Stimulated activated CD8-positive, alpha-beta memory T cell treated with anti-CD3 and anti-CD28 coated beads, Interleukin-4, amount 100 ng/mL, for 4 hours (primary cell): Measurements from ENCODE around the gene BRD9.
"Not testable (repeated sequence)": the region's sequence is repeated elsewhere in the genome, so short reads cannot be mapped to it uniquely, and the experiment has no call there.

Experiments used
- DNase-seq, 2 donors: peaks; one replicate each; pipeline ENCODE4 v3.0.0-alpha.2; 2020; ENCODE audit warnings: low read depth in 2 of 2, low spot score in 1 of 2

Gene BRD9

DNA sequence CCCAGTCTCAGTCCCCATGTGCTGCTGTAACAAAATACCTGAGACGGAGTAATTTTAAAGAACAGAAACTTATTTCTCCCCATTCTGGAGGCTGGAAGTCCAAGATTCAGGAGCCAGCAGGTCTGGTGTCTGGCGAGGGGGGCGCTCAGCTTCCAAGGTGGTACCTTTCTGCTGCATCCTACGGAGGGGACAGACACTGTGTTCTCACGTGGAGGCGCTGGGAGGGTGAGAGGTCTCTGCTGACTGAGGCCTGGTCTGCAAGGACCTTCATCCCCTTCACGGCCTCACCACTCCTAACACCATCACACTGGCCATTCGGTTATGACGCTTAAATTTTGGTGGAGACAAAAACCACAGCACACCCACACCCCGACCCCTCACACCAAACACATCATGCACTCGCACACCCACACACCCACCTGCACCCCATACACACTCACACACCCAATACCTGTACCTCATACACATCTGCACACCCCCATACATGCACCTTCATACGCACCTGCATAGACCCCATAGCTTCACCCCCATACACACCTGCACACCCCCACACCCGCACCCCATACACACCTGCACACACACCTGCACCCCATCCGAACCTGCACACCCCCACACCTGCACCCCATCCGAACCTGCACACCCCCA, 32.0 kb downstream of the BRD9 start:
- DNase-seq: no peak

DNA sequence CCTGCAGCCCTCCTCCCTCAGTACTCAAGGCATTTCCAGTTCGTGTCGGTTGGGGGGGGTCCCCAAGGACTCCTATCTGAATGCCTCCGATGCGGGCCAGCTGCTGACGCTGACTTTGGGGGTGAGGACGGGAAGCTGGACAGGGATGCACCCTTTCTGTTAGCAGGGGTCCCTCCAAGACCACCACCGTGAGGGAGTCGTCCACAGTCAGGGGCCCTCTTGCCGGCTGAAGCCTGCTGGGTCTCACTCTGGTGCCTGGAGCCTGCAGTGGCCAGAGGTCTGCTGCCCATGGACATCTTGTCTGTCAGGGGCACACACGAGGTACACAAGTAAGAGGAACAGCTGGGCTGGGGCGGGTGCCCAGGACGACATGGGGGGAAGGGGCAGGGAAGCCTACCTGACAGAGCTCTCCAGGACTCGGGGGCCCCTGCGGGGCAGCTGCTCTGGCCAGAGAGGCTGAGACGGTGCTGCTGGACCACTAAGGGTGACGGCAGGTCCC, 32.8 kb downstream of the BRD9 start:
- no peak for DNase-seq

DNA sequence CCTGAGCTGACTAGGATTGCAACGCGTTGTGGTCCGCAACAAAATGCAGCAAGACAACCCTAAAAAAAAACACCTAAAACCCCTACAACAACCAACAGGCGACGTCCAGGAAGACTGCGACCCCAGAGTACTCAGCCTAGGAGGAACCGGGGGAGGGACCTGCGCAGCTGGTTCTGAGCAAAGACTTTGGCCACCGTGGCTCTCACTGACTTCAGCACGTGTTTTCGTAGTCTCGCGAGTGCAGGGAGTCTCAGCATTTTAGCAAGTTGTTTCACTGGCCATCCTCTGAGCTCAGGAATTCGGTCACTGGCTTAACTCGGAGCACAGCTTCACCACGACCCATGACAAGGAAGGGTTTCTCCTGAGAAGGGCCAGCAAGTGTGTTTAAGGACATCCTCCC, 33.2 kb downstream of the BRD9 start:
- no peak for DNase-seq

DNA sequence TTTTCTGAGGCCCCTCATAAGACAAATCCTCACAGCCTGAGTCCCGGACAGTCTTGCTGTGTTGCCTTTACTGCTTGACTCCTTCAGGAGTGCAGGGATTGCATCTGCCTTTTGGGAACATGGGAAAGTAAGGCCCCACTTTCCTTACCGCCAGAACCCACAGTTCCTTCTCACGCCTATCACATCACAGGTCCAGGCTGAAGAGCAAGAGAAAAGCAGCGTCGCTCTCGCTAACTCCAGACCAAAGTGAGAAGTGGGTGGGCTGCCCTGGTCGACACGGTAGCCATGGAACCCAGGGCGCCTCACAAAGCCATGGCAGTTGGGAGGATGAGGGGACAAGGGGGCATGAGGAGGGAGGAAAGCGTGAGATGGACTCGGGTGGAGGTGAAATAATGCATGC, 33.9 kb downstream of the BRD9 start:
- DNase-seq: no peak

DNA sequence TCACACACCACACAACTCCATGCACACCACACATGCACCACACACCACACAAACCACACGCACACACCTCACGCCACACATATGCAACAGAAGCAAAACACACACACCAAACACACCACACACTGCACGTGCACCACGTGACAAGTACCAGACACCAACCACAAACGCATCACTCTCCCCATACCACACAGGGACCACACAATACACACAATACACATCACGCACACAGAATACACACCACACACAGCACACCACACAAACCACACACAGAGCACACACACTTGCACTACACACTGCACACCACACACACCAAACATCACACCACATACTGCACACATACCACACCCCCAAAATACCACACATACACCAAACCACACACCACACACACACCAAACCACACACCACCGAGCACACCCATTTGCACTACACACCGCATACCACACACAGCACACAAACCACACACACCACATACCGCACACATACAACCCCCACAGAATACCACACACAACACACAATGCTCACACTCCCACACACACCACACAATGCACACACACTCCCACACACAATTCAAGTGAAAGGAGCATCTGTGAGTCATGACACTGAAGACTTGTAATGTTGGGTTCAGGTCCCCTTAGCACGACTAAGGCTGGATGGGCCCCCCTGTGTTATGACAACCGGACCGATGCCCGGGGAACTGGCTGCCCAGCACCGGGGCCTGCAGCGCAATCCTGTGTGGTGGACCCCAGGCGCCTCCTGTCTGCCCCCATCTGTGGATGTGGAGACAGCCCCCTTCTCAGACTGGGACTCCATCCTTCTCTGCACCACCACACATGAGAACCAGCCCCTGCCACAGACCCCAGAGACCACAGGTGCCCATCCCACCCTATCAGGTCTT, 35.8 kb downstream of the BRD9 start:
- no peak for DNase-seq

DNA sequence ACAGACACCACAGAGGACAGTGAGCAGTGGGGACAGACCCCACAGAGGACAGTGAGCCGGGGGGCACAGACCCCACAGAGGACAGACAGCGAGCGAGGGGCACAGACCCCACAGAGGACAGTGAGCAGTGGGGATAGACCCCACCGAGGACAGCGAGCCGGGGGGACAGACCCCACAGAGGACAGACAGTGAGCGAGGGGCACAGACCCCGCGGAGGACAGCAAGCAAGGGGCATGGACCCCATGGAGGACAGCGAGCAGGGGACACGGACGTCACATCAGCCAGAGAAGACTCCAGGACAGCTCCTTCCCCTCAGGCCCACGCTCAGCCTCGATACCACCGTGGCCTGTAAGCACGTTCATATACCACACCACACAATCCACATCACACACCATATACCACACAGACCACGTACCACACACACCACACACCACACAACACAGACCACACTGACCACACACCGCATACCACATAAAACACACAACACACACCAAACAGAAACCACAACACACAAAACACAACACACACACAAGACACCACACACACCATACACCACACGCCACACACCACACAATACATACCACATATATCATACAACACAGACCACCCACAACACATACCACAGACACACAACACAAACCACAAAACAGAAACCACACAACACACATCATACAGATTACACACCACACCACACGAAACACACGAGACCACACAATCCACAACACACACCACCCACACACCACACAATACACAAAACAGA, 36.6 kb downstream of the BRD9 start:
- DNase-seq: no peak

DNA sequence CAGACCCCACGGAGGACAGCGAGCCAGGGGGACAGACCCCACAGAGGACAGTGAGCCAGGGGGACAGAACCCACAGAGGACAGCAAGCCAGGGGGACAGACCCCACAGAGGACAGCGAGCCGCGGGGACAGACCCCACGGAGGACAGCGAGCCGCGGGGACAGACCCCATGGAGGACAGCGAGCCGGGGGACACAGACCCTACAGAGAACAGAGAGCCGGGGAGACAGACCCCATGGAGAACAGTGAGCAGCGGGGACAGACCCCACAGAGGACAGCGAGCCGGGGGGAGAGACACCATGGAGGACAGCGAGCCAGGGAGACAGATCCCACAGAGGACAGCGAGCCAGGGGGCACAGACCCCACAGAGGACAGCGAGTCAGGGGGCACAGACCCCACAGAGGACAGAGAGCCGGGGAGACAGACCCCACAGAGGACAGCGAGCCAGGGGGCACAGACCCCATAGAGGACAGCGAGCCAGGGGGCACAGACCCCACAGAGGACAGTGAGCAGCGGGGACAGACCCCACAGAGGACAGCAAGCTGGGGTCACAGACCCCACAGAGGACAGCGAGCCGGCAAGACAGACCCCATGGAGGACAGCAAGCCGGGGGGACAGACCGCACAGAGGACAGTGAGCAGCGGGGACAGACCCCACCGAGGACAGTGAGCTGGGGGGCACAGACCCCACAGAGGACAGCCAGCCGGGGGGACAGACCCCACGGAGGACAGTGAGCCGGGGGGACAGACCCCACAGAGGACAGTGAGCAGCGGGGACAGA, 37.4 kb downstream of the BRD9 start:
- no peak for DNase-seq

DNA sequence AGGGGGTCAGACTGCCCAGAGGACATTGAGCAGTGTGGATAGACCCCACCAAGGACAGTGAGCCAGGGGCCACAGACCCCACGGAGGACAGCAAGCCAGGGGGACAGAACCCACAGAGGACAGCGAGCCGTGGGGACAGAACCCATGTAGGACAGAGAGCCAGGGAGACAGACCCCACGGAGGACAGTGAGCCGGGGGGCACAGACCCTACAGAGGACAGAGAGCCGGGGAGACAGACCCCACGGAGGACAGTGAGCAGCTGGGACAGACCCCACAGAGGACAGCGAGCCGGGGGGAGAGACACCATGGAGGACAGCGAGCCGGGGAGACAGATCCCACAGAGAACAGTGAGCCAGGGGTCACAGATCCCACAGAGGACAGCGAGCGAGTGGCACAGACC, 38.4 kb downstream of the BRD9 start:
- no peak for DNase-seq

DNA sequence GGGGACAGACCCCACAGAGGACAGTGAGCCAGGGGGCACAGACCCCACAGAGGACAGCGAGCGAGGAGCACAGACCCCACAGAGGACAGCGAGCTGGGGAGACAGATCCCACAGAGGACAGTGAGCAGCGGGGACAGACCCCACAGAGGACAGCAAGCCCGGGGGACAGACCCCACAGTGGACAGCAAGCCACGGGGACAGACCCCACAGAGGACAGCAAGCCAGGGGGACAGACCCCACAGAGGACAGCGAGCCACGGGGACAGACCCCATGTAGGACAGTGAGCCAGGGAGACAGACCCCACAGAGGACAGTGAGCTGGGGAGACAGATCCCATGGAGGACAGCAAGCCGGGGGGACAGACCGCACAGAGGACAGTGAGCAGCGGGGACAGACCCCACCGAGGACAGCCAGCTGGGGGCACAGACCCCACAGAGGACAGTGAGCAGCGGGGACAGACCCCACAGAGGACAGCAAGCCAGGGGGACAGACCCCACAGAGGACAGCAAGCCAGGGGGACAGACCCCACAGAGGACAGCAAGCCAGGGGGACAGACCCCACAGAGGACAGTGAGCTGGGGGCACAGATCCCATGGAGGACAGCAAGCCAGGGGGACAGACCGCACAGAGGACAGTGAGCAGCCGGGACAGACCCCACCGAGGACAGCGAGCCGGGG, 39.0 kb downstream of the BRD9 start:
- not testable (repeated sequence) for DNase-seq

DNA sequence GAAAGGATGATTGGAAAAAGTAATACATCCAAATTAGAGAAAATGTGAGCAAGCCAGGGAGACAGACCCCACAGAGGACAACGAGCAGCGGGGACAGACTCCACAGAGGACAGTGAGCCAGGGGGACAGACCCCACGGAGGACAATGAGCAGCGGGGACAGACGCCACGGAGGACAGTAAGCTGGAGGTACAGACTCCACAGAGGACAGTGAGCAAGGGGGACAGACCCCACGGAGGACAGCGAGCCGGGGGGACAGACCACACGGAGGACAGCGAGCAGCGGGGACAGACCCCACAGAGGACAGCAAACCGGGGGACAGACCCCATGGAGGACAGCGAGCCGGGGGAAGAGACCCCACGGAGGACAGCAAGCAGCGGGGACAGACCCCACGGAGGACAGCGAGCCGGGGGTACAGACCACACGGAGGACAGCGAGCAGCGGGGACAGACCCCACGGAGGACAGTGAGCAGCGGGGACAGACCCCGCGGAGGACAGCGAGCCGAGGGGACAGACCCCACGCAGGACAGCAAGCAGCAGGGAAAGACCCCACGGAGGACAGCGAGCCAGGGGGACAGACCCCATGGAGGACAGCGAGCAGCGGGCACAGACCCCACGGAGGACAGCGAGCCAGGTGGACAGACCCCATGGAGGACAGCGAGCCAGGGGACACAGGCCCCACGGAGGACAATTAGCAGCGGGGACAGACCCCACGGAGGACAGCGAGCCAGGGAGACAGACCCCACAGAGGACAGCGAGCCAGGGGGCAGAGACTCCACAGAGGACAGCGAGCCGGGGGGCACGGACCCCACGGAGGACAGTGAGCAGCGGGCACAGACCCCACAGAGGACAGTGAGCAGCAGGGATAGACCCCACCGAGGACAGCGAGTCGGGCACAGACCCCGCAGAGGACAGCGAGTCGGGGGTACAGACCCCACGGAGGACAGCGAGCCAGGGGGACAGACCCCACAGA, 39.9 kb downstream of the BRD9 start:
- DNase-seq: no peak

DNA sequence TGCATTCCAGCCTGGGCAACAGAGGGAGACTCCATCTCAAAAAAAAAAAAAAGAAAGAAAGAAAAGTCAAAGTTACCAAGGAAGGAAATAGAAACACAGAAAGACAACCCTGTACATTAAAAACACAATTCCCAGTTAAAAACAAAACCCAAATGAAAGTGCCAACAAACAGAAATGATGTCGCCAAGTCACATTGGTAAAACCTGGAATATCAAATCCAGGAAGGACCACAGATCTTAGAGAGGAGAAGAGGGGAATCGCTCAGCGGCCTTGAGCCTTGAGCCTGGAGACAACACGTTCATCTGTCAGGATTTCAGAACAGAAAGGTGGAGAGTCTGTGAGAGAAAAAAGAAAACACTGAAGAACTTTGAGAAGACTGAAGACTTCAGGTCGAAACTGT, 40.6 kb downstream of the BRD9 start:
- DNase-seq: no peak

DNA sequence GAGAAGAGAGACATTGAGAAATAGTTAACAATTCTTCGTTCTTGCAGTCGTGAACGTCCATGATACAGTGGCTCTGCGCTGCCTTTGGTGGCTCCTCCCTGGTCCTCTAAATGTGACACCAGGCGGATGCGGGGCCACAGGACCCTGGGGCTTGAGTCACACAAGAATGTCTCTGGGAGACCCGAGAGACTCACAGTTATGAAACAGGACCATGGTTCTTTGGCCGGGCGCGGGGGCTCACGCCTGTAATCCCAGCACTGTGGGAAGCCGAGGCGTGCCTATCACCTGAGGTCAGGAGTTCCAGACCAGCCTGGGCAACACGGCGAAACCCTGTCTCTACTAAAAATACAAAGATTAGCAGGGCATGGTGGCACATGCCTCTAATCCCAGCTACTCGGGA, 41.0 kb downstream of the BRD9 start:
- DNase-seq: no peak

DNA sequence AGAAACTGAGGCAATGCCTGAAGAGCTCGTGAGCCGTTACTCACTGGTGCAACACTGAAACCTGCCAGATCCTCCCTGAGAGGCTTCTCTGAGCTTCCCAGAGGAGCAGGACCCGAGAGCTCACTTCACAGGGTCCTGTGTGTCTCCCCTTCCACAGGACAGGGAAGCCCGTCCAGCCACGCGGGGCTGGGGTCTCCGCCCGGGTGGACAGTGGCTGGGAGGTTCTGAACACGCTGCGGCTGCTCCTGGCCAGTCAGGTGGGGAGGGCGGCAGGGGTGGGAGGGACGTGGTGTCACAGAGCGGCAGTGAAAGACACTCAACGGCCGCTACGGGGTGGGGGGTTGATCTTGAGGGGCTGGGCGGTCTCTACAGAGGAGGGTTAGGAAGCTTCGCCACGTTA, 41.5 kb downstream of the BRD9 start:
- no peak for DNase-seq

DNA sequence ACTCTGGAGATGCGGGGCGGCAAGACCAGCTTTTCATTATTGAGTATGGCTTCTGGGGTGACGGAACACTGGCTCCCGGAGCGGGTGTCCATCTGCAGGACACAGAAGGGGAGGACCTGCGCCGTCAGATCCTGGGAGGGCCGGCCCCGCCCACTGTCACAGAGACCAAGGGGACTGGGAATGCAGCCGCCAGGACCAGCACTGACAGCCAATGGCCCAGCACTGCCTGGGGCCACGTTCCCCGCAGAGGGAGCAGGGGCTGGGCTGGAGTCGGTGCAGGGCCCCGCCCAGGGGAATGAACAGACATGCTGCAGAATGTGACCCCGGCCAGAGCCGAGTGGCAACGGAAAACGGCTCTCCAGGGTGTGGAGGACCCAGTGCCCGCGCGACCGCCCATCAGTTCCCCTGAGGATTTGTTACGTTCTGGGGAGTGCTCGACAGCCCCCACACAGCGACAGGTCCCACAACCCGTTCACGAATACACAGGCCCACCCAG, 42.0 kb downstream of the BRD9 start, which contains the start of gene ZDHHC11:
Gene ZDHHC11, minus strand, starts transcription at position 476 of the 496 bp plus-strand sequence. Its CDS starts 384 bp downstream, at position 92.
- no peak for DNase-seq

DNA sequence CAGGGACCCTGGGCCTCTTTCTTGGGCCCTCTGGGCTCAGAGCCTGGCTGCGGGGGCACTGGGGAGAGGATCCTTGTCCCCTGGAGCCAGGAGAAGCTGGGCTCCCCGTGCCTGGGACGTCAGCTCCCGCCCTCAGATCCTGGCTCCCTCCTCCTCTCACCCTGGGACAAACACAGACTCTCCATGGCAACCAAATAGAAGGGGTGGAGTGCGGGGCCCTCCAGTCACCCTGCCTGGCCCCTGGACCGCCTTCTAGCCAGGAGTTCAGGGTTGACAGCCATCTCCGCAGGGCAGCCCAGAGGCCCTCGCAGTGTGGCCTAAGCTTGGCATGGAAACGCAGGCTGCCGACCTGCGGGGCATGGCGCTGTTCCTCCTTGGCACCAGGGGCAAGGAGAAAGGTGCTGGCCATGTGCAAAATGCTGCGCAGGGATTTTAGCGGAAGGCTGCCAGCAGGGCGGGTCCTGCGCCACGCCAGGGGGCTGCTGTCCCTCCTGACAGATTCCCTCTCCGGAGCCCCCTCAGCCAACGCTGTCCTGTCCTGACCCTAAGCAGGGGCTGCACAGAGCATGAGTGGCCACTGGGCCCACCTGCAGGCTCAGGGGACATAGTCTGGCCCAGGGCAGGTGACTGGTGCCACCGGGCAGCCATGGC, 42.8 kb downstream of the BRD9 start:
- DNase-seq: no peak

DNA sequence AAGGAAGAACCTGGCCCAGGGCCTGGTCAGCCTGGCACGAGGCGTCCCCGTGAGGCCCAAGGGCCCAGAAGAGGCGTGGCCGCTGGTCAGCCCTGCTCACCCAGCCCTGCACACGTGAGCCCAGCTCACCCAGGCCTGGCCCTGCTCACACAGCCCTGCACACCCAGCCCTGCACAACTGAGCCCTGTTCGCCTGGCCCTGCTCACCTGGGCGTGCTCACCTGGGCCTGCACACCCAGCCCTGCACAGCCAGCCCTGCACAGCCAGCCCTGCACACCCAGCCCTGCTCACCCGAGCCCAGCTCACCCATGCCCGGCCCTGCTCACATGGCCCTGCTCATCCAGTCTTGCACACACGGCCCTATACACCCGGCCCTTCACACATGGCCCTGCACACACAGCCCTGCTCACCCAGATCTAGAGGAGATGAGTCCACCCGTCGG, 43.9 kb downstream of the BRD9 start:
- DNase-seq: no peak

DNA sequence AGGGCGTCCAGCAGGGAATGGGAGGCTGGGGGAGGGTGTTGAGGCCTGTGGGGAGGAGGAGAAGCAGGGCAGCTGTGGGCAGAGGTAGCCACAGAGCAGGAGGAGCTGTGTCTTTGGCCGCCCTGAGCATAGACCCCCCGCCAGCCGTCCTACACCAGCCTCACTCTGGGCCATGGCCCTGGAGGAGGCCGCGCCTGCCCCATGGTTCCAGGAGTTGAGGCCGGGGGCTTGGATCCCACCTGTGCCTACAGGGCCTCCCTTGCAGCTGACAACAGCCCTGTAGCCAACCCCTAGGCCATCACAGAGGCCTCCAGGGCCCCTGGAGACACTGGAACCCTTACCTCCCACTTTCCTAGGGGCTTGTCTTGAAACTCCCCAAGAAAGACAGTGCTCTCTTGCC, 44.9 kb downstream of the BRD9 start:
- not testable (repeated sequence) for DNase-seq

DNA sequence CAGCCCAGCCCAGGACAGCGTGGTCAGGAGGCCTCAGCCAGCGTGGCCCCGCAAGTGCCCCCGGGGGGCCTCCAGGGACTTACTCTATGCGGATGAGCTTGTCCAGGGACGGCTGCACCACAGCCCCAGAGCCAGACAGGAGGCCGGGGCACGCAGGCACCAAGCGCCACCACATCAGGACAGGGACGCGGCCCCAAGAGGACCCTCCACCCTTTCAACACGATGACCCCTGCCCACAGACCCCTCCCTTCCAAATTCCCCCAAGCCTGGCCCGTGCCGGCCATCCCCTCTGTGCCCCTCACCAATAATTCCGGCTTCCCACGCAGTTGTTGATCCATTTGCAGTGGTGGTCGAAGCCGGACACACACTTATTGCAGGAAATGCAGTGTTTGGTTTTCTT, 45.4 kb downstream of the BRD9 start:
- DNase-seq: not testable (repeated sequence)
